ENCODE results near the gene CDAN1.
A peak's percentile ranks its signal among the peaks of the same experiment; 100 is the strongest.
"Not testable (repeated sequence)": the region's sequence is repeated elsewhere in the genome, so short reads cannot be mapped to it uniquely, and the experiment has no call there.

The CDAN1 gene, protein sequence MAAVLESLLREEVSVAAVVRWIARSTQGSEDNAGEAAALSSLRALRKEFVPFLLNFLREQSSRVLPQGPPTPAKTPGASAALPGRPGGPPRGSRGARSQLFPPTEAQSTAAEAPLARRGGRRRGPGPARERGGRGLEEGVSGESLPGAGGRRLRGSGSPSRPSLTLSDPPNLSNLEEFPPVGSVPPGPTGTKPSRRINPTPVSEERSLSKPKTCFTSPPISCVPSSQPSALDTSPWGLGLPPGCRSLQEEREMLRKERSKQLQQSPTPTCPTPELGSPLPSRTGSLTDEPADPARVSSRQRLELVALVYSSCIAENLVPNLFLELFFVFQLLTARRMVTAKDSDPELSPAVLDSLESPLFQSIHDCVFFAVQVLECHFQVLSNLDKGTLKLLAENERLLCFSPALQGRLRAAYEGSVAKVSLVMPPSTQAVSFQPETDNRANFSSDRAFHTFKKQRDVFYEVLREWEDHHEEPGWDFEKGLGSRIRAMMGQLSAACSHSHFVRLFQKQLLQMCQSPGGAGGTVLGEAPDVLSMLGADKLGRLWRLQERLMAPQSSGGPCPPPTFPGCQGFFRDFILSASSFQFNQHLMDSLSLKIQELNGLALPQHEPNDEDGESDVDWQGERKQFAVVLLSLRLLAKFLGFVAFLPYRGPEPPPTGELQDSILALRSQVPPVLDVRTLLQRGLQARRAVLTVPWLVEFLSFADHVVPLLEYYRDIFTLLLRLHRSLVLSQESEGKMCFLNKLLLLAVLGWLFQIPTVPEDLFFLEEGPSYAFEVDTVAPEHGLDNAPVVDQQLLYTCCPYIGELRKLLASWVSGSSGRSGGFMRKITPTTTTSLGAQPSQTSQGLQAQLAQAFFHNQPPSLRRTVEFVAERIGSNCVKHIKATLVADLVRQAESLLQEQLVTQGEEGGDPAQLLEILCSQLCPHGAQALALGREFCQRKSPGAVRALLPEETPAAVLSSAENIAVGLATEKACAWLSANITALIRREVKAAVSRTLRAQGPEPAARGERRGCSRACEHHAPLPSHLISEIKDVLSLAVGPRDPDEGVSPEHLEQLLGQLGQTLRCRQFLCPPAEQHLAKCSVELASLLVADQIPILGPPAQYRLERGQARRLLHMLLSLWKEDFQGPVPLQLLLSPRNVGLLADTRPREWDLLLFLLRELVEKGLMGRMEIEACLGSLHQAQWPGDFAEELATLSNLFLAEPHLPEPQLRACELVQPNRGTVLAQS

GRCh38 chr15:42736793-42737528, at the start of gene CDAN1:
Gene CDAN1 (minus strand): TSS chr15:42737128. CDS start chr15:42737102, 26 bp downstream.
- DNase-seq (ENCODE audit: low read depth in 1 of 2, low spot score in 1 of 2) = peak; percentile 87 to 98
- in situ Hi-C loops (cut with HindIII; ENCODE audit: low pct_unique_long_range_greater_than_20kb, low sequenced_read_pairs) = no loop called here
- TF ChIP-seq JUND (IDR thresholded peaks at IDR 0.05; ENCODE audit: low read depth) = no peak

GRCh38 chr15:42785569-42785968, 48.6 kb upstream of the CDAN1 start:
- no peak for TF ChIP-seq JUND (IDR thresholded peaks at IDR 0.05; ENCODE audit: low read depth)
- in situ Hi-C loops (cut with HindIII; ENCODE audit: low pct_unique_long_range_greater_than_20kb, low sequenced_read_pairs) = no loop called here

GRCh38 chr15:42784705-42785104, 47.8 kb upstream of the CDAN1 start:
- DNase-seq (ENCODE audit: low read depth in 1 of 2, low spot score in 1 of 2) = no peak
- in situ Hi-C loops (cut with HindIII; ENCODE audit: low pct_unique_long_range_greater_than_20kb, low sequenced_read_pairs) = no loop called here
- no peak for TF ChIP-seq JUND (IDR thresholded peaks at IDR 0.05; ENCODE audit: low read depth)

More at GRCh38 chr15:42785569-42785968, 48.6 kb upstream of the CDAN1 start:
- DNase-seq (ENCODE audit: low read depth in 1 of 2, low spot score in 1 of 2) = no peak

- no peak for TF ChIP-seq JUND (IDR thresholded peaks at IDR 0.05; ENCODE audit: low read depth)
- no peak for DNase-seq (ENCODE audit: low read depth in 1 of 2, low spot score in 1 of 2)
- in situ Hi-C loops (cut with HindIII; ENCODE audit: low pct_unique_long_range_greater_than_20kb, low sequenced_read_pairs) = no loop called here
These were observed 45.8 kb upstream of the CDAN1 start for GRCh38 chr15:42782716-42783115.

- DNase-seq (ENCODE audit: low read depth in 1 of 2, low spot score in 1 of 2) = no peak
- in situ Hi-C loops (cut with HindIII; ENCODE audit: low pct_unique_long_range_greater_than_20kb, low sequenced_read_pairs) = no loop called here
- TF ChIP-seq JUND (IDR thresholded peaks at IDR 0.05; ENCODE audit: low read depth) = no peak
These were observed 38.5 kb upstream of the CDAN1 start for GRCh38 chr15:42775416-42775815.

DNA sequence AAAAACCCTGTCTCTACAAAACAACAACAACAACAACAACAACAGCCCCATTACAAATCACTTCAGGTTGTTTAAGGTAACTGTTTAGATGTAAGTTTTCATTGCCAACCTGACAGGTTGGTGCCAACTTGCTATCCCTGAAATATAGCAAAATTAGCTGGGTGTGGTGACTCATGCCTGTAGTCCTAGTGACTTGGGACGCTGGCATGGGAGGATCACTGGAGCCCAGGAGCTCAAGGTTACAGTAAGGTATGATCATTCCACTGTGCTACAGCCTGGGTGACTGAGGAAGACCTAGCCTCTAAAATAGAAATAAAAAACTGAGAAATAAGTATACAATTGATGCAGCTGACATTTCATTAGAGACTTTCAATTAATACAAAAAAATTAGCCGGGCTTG, 36.0 kb upstream of the CDAN1 start:
- no peak for TF ChIP-seq JUND (IDR thresholded peaks at IDR 0.05; ENCODE audit: low read depth)
- no peak for DNase-seq (ENCODE audit: low read depth in 1 of 2, low spot score in 1 of 2)
- in situ Hi-C loops (cut with HindIII; ENCODE audit: low pct_unique_long_range_greater_than_20kb, low sequenced_read_pairs) = no loop called here

GRCh38 chr15:42772144-42772543, 35.2 kb upstream of the CDAN1 start:
- TF ChIP-seq JUND (IDR thresholded peaks at IDR 0.05; ENCODE audit: low read depth) = no peak
- DNase-seq (ENCODE audit: low read depth in 1 of 2, low spot score in 1 of 2) = no peak
- in situ Hi-C loops (cut with HindIII; ENCODE audit: low pct_unique_long_range_greater_than_20kb, low sequenced_read_pairs) = no loop called here

DNA sequence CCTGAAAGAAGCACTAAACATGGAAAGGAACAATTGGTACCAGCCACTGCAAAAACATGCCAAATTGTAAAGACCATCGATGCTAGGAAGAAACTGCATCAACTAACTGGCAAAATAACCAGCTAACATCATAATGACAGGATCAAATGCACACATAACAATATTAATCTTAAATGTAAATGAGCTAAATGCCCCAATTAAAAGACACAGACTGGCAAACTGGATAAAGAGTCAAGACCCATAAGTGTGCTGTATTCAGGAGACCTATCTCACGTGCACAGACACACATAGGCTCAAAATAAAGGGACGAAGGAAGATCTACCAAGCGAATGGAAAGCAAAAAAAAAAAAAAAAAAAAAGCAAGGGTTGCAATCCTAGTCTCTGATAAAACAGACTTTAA, 29.2 kb upstream of the CDAN1 start:
- in situ Hi-C loops (cut with HindIII; ENCODE audit: low pct_unique_long_range_greater_than_20kb, low sequenced_read_pairs); DNase-seq (ENCODE audit: low read depth in 1 of 2, low spot score in 1 of 2): not testable (repeated sequence)

DNA sequence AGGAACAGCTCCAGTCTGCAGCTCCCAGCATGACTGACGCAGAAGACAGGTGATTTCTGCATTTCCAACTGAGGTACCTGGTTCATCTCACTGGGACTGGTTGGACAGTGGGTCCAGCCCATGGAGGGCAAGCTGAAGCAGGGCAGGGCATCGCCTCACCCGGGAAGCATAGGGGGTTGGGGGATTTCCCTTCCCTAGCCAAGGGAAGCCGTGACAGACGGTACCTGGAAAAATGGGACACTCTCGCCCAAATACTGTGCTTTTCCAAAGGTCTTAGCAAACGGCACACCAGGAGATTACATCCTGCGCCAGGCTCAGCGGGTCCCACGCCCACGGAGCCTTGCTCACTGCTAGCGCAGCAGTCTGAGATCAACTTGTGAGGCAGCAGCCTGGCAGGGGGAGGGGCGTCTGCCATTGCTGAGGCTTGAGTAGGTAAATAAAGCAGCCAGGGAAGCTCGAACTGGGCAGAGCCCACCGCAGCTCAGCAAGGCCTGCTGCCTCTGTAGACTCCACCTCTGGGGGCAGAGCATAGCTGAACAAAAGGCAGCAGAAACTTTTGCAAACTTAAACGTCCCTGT, 27.3 kb upstream of the CDAN1 start:
- DNase-seq (ENCODE audit: low read depth in 1 of 2, low spot score in 1 of 2); in situ Hi-C loops (cut with HindIII; ENCODE audit: low pct_unique_long_range_greater_than_20kb, low sequenced_read_pairs): not testable (repeated sequence)

DNA sequence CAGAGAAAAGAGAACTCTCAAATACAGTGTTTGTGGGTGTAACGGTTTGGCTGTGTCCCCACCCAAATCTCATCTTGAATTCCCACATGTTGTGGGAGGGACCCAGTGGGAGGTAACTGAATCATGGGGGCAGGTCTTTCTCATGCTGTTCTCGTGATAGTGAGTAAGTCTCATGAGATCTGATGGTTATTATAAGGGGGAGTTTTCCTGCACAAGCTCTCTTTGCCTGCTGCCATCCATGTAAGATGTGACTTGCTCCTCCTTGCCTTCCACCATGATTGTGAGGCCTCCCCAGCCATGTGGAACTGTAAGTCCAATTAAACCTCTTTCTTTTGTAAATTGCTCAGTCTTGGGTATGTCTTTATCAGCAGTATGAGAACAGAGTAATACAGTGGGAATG, 24.9 kb upstream of the CDAN1 start:
- DNase-seq (ENCODE audit: low read depth in 1 of 2, low spot score in 1 of 2); in situ Hi-C loops (cut with HindIII; ENCODE audit: low pct_unique_long_range_greater_than_20kb, low sequenced_read_pairs): not testable (repeated sequence)

- in situ Hi-C loops (cut with HindIII; ENCODE audit: low pct_unique_long_range_greater_than_20kb, low sequenced_read_pairs) = no loop called here
- no peak for TF ChIP-seq JUND (IDR thresholded peaks at IDR 0.05; ENCODE audit: low read depth)
- no peak for DNase-seq (ENCODE audit: low read depth in 1 of 2, low spot score in 1 of 2)
These were observed 23.8 kb upstream of the CDAN1 start for GRCh38 chr15:42760759-42761158.

- in situ Hi-C loops (cut with HindIII; ENCODE audit: low pct_unique_long_range_greater_than_20kb, low sequenced_read_pairs) = no loop called here
- DNase-seq (ENCODE audit: low read depth in 1 of 2, low spot score in 1 of 2) = peak in 1 of 2 experiments; percentile 56
- no peak for TF ChIP-seq JUND (IDR thresholded peaks at IDR 0.05; ENCODE audit: low read depth)
These were observed 22.2 kb upstream of the CDAN1 start for GRCh38 chr15:42759093-42759492.

All from T47D (cell line).